Sigmoid colon (tissue), 4 donors: ENCODE results near the gene COL4A1.

Experiments
- CTCF ChIP-seq, 4 experiments: fragments of 450-650 bp in 3 of 4; fragments of 200-600 bp in 1 of 4; IDR thresholded peaks; one replicate each; pipeline ENCODE4 v1.5.1; 2016 to 2019; ENCODE audit warnings: antibody characterized with exemption in 4 of 4, mild to moderate bottlenecking in 3 of 4, moderate library complexity in 2 of 4
- POLR2AphosphoS5 ChIP-seq, 4 donors: sonication (generic); formaldehyde crosslinking; IDR thresholded peaks; one replicate each; pipeline ENCODE4 v1.6.1; 2017; ENCODE audit warnings: antibody characterized with exemption in 4 of 4

- TF ChIP-seq CTCF (IDR thresholded peaks at IDR 0.05) (no peak), POLR2AphosphoS5 (IDR thresholded peaks at IDR 0.05) (no peak)
These were observed 201.8 kb downstream of the COL4A1 start for GRCh38 chr13:110105136-110105535.
